ENCODE data around the gene ATOH8. TPM values are rescaled to one million over a fixed set of nuclear protein-coding genes. Genes with fewer than 3 reads are reported as not detected.

ATOH8 gene
- total and polyA plus RNA-seq, 2 donors (not counting 1 experiment from before 2014, with no cell fraction given) = not detected

DNA sequence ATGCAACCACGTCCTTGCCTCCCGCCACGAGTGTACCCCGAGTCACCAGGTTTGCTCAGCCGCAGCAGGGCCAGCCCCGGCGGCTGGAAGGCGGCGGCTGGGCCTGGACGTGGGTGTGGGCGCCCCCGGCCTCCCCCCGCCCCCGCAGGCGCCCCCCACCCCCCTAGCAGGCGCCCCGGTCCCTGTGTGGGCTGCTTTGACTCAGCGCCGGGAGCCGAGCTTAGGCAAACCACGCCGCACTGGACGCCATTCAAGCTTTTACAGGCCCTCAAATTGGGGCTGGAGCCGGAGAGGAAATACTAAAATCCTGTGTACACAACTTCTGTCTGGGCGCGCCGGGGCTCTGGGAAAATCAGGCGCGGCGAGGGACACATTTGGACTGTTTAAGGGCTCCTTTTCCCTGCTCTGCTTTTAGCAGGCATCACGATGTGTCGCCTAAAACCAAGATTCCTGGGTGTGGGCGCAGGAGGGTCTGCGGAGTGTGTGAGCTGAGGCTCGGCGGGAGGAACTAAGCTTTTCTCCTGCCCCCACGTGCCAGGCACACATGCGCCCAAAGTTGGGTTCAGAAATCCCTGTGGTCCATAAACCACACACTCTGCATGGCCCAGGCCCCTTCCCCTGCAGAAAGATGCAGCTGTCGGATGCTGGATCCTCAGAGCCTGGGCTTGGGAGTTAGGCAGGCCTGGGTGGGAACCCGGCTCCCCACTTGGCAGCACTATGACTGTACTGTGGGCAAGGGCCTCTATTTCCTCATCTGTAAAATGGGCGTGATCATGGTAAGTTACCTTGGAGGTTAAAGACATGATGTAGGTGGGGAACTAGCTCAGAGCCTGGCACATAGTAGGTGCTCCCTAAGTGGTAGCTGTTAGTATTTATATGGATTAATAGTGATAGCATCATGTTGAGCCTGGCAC lies 57.6 kb downstream of the ATOH8 start:
- WGBS (ENCODE audit: insufficient coverage) = 75% methylated on average over 27 of the region's 41 CpGs
- H3K9ac ChIP-seq (ENCODE audit: low read length) = no peak overlapping the region
- DNase-seq (no peak), ATAC-seq (ENCODE audit: low read depth) (no peak)
- H3K9me3 ChIP-seq (ENCODE audit: control extremely low read depth in 1 of 3, control insufficient read depth in 2 of 3, insufficient read depth in 1 of 3, low read length in 2 of 3) = no peaks in the 10 kb centered on the region
- no peaks in the 10 kb centered on the region for H3K9me3 Mint-ChIP-seq (ENCODE audit: insufficient read depth)
- H3K4me1 Mint-ChIP-seq = no peaks in the 10 kb centered on the region
- H3K27ac Mint-ChIP-seq = no peak overlapping the region
- H3K27me3 ChIP-seq (replicated peaks in 1 of 4; ENCODE audit: control extremely low read depth in 1 of 4, control insufficient read depth in 3 of 4, insufficient read depth in 4 of 4, low read length in 3 of 4) = peaks cover 0 to 9% (median 1%) of the 10 kb centered on the region in 4 experiments
- no peaks in the 10 kb centered on the region for H3K79me2 ChIP-seq (ENCODE audit: control insufficient read depth, insufficient read depth, low read length)
- H3K27me3 Mint-ChIP-seq = peaks cover 11% of the 10 kb centered on the region
- H3K4me3 Mint-ChIP-seq = no peak overlapping the region
- POLR2A ChIA-PET = interaction anchor here (0.6 kb wide), 1 partner anchor 78 kb away, joined by 3 read pairs; no protein-coding TSS in a partner anchor
- H3K27ac ChIP-seq (ENCODE audit: low read length in 2 of 2) = no peak overlapping the region
- no peaks in the 10 kb centered on the region for H3K36me3 ChIP-seq (replicated peaks in 1 of 2; ENCODE audit: control extremely low read depth in 1 of 2, control insufficient read depth in 1 of 2, extremely low read depth in 1 of 2, insufficient read depth in 2 of 2, low read length in 1 of 2)
- TF ChIP-seq EZH2 (IDR thresholded peaks at IDR 0.05; ENCODE audit: borderline replicate concordance, insufficient read depth, low read depth, low read length, poor library complexity, severe bottlenecking) = no peak
- TF ChIP-seq CTCF (IDR thresholded peaks at IDR 0.05) = no peak
- intact Hi-C loops (cut with micrococcal nuclease) = no loop called here
- H4K20me1 ChIP-seq (ENCODE audit: control insufficient read depth, insufficient read depth, low read length, poor library complexity, severe bottlenecking) = no peaks in the 10 kb centered on the region
- no peaks in the 10 kb centered on the region for H3K4me1 ChIP-seq (ENCODE audit: control insufficient read depth in 2 of 2, insufficient read depth in 2 of 2, low read length in 2 of 2)
- CTCF ChIA-PET = interaction anchor here (1.2 to 6.9 kb wide), 11 partner anchors 16 to 225 kb away, joined by 3 to 119 read pairs (median 5); partner anchors contain the start of gene ATOH8
- no peak overlapping the region for H3K4me2 ChIP-seq (replicated peaks; ENCODE audit: low read depth, low read length, poor library complexity, severe bottlenecking)
- H3K4me3 ChIP-seq (ENCODE audit: control extremely low read depth in 1 of 5, extremely low read depth in 1 of 5, insufficient read depth in 1 of 5, low read depth in 2 of 5, low read length in 4 of 5) = no peak overlapping the region
- H2AFZ ChIP-seq (ENCODE audit: insufficient read depth, low read depth, low read length, poor library complexity, severe bottlenecking) = no peak overlapping the region
